VCaP (cell line): ENCODE data around the gene HMGA1.

Experiments used
- H3K27ac ChIP-seq: fragments of 450-650 bp; 2 replicates; pipeline ENCODE4 v1.5.1; 2017
- CTCF ChIP-seq: fragments of 450-650 bp; conservative IDR thresholded peaks from 2 replicates; pipeline ENCODE4 v1.5.1; 2017; ENCODE audit warnings: mild to moderate bottlenecking, moderate library complexity

The HMGA1 gene

GRCh38 chr6:34231566-34232336 is 4.9 kb upstream of the HMGA1 start:
- no peak overlapping the region for H3K27ac ChIP-seq
- no peak for TF ChIP-seq CTCF

- H3K27ac ChIP-seq: no peak overlapping the region
Observed at GRCh38 chr6:34232901-34233300, 3.8 kb upstream of the HMGA1 start.

GRCh38 chr6:34233867-34234266 is 2.8 kb upstream of the HMGA1 start:
- no peak overlapping the region for H3K27ac ChIP-seq
- TF ChIP-seq CTCF: no peak

More at GRCh38 chr6:34232901-34233300, 3.8 kb upstream of the HMGA1 start:
- TF ChIP-seq CTCF: no peak

- no peak for TF ChIP-seq CTCF
- H3K27ac ChIP-seq: no peak overlapping the region
Observed at GRCh38 chr6:34234667-34235306, 1.9 kb upstream of the HMGA1 start.

GRCh38 chr6:34235307-34236130 is 1.2 kb upstream of the HMGA1 start:
- no peak for TF ChIP-seq CTCF
- peak overlapping the region; percentile 99; the same call in 1 of the 2 replicates for H3K27ac ChIP-seq

- H3K27ac ChIP-seq: peak overlapping the region; percentile 99
- no peak for TF ChIP-seq CTCF
Observed at GRCh38 chr6:34236131-34236442, 586 bp upstream of the HMGA1 start.

GRCh38 chr6:34237316-34237721 is 646 bp downstream of the HMGA1 start:
- peak overlapping the region; percentile 99 for H3K27ac ChIP-seq
- no peak for TF ChIP-seq CTCF
